Mesothelial cell of epicardium (in vitro differentiated cells): ENCODE data around the gene PTPRN2. TPM values are rescaled to one million over a fixed set of nuclear protein-coding genes. Genes with fewer than 3 reads are reported as not detected.

ENCODE experiments used
- DNase-seq, 2 experiments: peaks; one replicate each; pipeline ENCODE4 v3.0.0; 2021; ENCODE audit warnings: low spot score in 2 of 2; ENCODE audit not compliant: unreplicated experiment in 2 of 2
- H3K27ac Mint-ChIP-seq: 2 replicates; pipeline ENCODE4 v1.8.0; 2021; ENCODE audit warnings: mixed read lengths
- H3K27me3 Mint-ChIP-seq: 2 replicates; pipeline ENCODE4 v1.8.0; 2021; ENCODE audit warnings: low read depth, mixed read lengths
- H3K36me3 Mint-ChIP-seq: 2 replicates; pipeline ENCODE4 v1.8.0; 2021; ENCODE audit warnings: mixed read lengths
- H3K4me1 Mint-ChIP-seq: 2 replicates; pipeline ENCODE4 v1.8.0; 2021; ENCODE audit warnings: mixed read lengths
- H3K4me3 Mint-ChIP-seq: 2 replicates; pipeline ENCODE4 v1.8.0; 2021; ENCODE audit warnings: mild to moderate bottlenecking, moderate library complexity, mixed read lengths
- H3K9me3 Mint-ChIP-seq: 2 replicates; pipeline ENCODE4 v1.8.0; 2021; ENCODE audit warnings: mixed read lengths
- CTCF ChIP-seq: fragments of 200-600 bp; sonication (generic); IDR thresholded peaks from one replicate; pipeline ENCODE4 v1.5.0; 2021; ENCODE audit warnings: antibody characterized with exemption; ENCODE audit not compliant: unreplicated experiment
- total RNA-seq: library from RNA; stranded (reverse); gene quantifications from 3 replicates; pipeline ENCODE4 v1.2.1, GENCODE V29; 2021

The PTPRN2 gene
- total RNA-seq, 1 donor from 2014 or later = 2.2 TPM

DNA sequence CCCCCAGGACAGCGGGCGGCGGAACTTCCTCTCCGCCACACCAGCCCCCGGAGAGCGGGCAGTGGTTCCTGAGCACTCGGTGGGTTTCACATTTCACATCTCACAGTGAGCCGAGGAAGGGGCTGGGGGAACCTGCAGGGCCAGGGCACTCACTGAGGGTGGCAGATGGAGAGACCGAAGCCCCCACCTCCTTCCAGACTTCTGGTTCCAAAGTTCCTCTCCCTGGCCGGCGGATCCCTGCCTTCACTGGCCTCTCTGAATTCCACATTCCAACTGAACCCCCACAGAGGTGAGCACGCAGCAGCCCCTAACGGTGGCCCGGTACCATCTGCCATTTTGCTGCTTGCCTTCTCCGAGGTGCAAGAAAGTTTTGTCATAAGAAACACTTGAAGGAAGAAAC lies 461.0 kb downstream of the PTPRN2 start:
- Mint-ChIP-seq H3K27me3 (no peaks in the 10 kb centered on the region), H3K4me1 (no peaks in the 10 kb centered on the region), H3K36me3 (peaks cover 4% of the 10 kb centered on the region), H3K4me3 (no peak overlapping the region), H3K9me3 (peaks cover 27% of the 10 kb centered on the region), H3K27ac (no peak overlapping the region)
- no peak for TF ChIP-seq CTCF
- no peak for DNase-seq

- peaks cover 33% of the 10 kb centered on the region for H3K9me3 Mint-ChIP-seq
- H3K36me3 Mint-ChIP-seq = peaks cover 4% of the 10 kb centered on the region
- H3K27me3 Mint-ChIP-seq = no peaks in the 10 kb centered on the region
- no peaks in the 10 kb centered on the region for H3K4me1 Mint-ChIP-seq
- no peak overlapping the region for H3K27ac Mint-ChIP-seq
- H3K4me3 Mint-ChIP-seq = no peak overlapping the region
- no peak for TF ChIP-seq CTCF
- no peak for DNase-seq
Observed at GRCh38 chr7:158125721-158126120, 461.9 kb downstream of the PTPRN2 start.

GRCh38 chr7:158125091-158125490 lies 462.5 kb downstream of the PTPRN2 start:
- Mint-ChIP-seq H3K27me3 (no peaks in the 10 kb centered on the region), H3K4me1 (no peaks in the 10 kb centered on the region), H3K9me3 (peaks cover 35% of the 10 kb centered on the region), H3K36me3 (peaks cover 4% of the 10 kb centered on the region), H3K27ac (no peak overlapping the region), H3K4me3 (no peak overlapping the region)
- no peak for DNase-seq
- TF ChIP-seq CTCF = no peak

GRCh38 chr7:158124671-158125079 lies 462.9 kb downstream of the PTPRN2 start:
- H3K36me3 Mint-ChIP-seq = peaks cover 4% of the 10 kb centered on the region
- H3K4me3 Mint-ChIP-seq = no peak overlapping the region
- no peak for DNase-seq
- H3K9me3 Mint-ChIP-seq = peaks cover 39% of the 10 kb centered on the region
- no peaks in the 10 kb centered on the region for H3K27me3 Mint-ChIP-seq
- no peak overlapping the region for H3K27ac Mint-ChIP-seq
- TF ChIP-seq CTCF = no peak
- H3K4me1 Mint-ChIP-seq = no peaks in the 10 kb centered on the region

GRCh38 chr7:158123753-158124152 lies 463.9 kb downstream of the PTPRN2 start:
- Mint-ChIP-seq H3K36me3 (peaks cover 4% of the 10 kb centered on the region), H3K9me3 (peaks cover 47% of the 10 kb centered on the region), H3K27me3 (no peaks in the 10 kb centered on the region), H3K4me1 (no peaks in the 10 kb centered on the region), H3K4me3 (no peak overlapping the region), H3K27ac (no peak overlapping the region)
- TF ChIP-seq CTCF = no peak
- no peak for DNase-seq

GRCh38 chr7:158123214-158123613 lies 464.4 kb downstream of the PTPRN2 start:
- Mint-ChIP-seq H3K27ac (no peak overlapping the region), H3K9me3 (peaks cover 49% of the 10 kb centered on the region), H3K4me1 (no peaks in the 10 kb centered on the region), H3K27me3 (no peaks in the 10 kb centered on the region), H3K36me3 (peaks cover 4% of the 10 kb centered on the region), H3K4me3 (no peak overlapping the region)
- DNase-seq = no peak
- no peak for TF ChIP-seq CTCF
